A549 (cell line): Measurements from ENCODE around the gene RECQL.

Experiments
- CBX8 ChIP-seq: fragments of 200-600 bp; sonication (generic); IDR thresholded peaks from 2 replicates; pipeline ENCODE4 v1.6.1; 2016
- EP300 ChIP-seq, 2 experiments: fragments of >200 bp; sonication (Bioruptor Twin); formaldehyde crosslinking; IDR thresholded peaks; 2 replicates in 1 of 2; 3 replicates in 1 of 2; pipeline ENCODE4 v1.6.1; 2016 to 2017
- ESRRA ChIP-seq: fragments of 150-350 bp; IDR thresholded peaks from 2 replicates; pipeline ENCODE4 v1.6.1; 2014; ENCODE audit warnings: mild to moderate bottlenecking, low read length, borderline replicate concordance
- HEYL ChIP-seq: fragments of 250-450 bp; sonication (Bioruptor Pico); IDR thresholded peaks from 2 replicates; pipeline ENCODE4 v1.8.0; 2021; ENCODE audit warnings: mild to moderate bottlenecking, moderate library complexity
- JUN ChIP-seq, 2 experiments: fragments of >200 bp; sonication (Bioruptor Twin); formaldehyde crosslinking; IDR thresholded peaks; 2 replicates in 1 of 2; 3 replicates in 1 of 2; pipeline ENCODE4 v1.6.1; 2016 to 2017
- MAZ ChIP-seq: fragments of 150-350 bp; IDR thresholded peaks from 2 replicates; pipeline ENCODE4 v1.6.1; 2014; ENCODE audit warnings: antibody characterized with exemption, low read depth, low read length, borderline replicate concordance
- MYC ChIP-seq: IDR thresholded peaks from 2 replicates; pipeline ENCODE4 v1.6.1; 2012; ENCODE audit warnings: mild to moderate bottlenecking, inconsistent platforms, low read length, improper control_type of control experiment, borderline replicate concordance
- POLR2A ChIP-seq: IDR thresholded peaks from 2 replicates; pipeline ENCODE4 v1.6.1; 2012; ENCODE audit warnings: mild to moderate bottlenecking, low read length
- POLR2AphosphoS2 ChIP-seq: conservative IDR thresholded peaks from 2 replicates; pipeline ENCODE4 v1.6.1; 2012; ENCODE audit warnings: low read length, improper control_type of control experiment, inconsistent platforms
- REST ChIP-seq: fragments of 200-600 bp; sonication (generic); IDR thresholded peaks from 2 replicates; pipeline ENCODE4 v1.6.1; 2016; ENCODE audit warnings: antibody characterized with exemption, mild to moderate bottlenecking, moderate library complexity
- RFX5 ChIP-seq: fragments of 450-650 bp; IDR thresholded peaks from 2 replicates; pipeline ENCODE4 v1.7.1; 2014; ENCODE audit warnings: antibody characterized with exemption, mild to moderate bottlenecking, moderate library complexity
- ZSCAN20 ChIP-seq: fragments of 250-450 bp; sonication (Bioruptor Pico); IDR thresholded peaks from 2 replicates; pipeline ENCODE4 v1.8.0; 2022; ENCODE audit warnings: mild to moderate bottlenecking, moderate library complexity
- TF ChIP-seq, protein P1 (sequence below): fragments of >200 bp; sonication (Bioruptor Twin); formaldehyde crosslinking; IDR thresholded peaks from 3 replicates; pipeline ENCODE4 v1.5.1; 2016
- TF ChIP-seq, protein P2 (sequence below): IDR thresholded peaks from 2 replicates; pipeline ENCODE4 v1.6.1; 2012

- TF ChIP-seq RFX5 (no peak), ESRRA (no peak), EP300 (IDR thresholded peaks at IDR 0.05) (no peak), REST (no peak), HEYL (CRISPR knock-in tag) (no peak), POLR2A (no peak), POLR2AphosphoS2 (no peak), MYC (no peak), JUN (IDR thresholded peaks at IDR 0.05) (no peak), CBX8 (no peak), ZSCAN20 (CRISPR knock-in tag) (no peak), MAZ (no peak)
- TF ChIP-seq, protein P1, sequence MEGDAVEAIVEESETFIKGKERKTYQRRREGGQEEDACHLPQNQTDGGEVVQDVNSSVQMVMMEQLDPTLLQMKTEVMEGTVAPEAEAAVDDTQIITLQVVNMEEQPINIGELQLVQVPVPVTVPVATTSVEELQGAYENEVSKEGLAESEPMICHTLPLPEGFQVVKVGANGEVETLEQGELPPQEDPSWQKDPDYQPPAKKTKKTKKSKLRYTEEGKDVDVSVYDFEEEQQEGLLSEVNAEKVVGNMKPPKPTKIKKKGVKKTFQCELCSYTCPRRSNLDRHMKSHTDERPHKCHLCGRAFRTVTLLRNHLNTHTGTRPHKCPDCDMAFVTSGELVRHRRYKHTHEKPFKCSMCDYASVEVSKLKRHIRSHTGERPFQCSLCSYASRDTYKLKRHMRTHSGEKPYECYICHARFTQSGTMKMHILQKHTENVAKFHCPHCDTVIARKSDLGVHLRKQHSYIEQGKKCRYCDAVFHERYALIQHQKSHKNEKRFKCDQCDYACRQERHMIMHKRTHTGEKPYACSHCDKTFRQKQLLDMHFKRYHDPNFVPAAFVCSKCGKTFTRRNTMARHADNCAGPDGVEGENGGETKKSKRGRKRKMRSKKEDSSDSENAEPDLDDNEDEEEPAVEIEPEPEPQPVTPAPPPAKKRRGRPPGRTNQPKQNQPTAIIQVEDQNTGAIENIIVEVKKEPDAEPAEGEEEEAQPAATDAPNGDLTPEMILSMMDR, result no peak
- TF ChIP-seq, protein P2, sequence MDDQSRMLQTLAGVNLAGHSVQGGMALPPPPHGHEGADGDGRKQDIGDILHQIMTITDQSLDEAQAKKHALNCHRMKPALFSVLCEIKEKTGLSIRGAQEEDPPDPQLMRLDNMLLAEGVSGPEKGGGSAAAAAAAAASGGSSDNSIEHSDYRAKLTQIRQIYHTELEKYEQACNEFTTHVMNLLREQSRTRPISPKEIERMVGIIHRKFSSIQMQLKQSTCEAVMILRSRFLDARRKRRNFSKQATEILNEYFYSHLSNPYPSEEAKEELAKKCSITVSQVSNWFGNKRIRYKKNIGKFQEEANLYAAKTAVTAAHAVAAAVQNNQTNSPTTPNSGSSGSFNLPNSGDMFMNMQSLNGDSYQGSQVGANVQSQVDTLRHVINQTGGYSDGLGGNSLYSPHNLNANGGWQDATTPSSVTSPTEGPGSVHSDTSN, result no peak
Observed at GRCh38 chr12:21433525-21433924, 67.9 kb downstream of the RECQL start.
